Endodermal cell (in vitro differentiated cells): ENCODE measurements around the gene ATP11C. TPM values are rescaled to one million over a fixed set of nuclear protein-coding genes. Genes with fewer than 3 reads are reported as not detected.

Source experiments
- DNase-seq: peaks from one replicate; pipeline ENCODE4 v3.0.0-alpha.2; 2017
- H3K27ac ChIP-seq: 2 replicates; pipeline ENCODE4 v1.5.1; 2013; ENCODE audit warnings: mild to moderate bottlenecking, low read depth, low read length, moderate library complexity
- H3K27me3 ChIP-seq: 2 replicates; pipeline ENCODE4 v1.6.1; 2013; ENCODE audit warnings: mild to moderate bottlenecking, low read length, moderate library complexity; ENCODE audit not compliant: insufficient read depth, control insufficient read depth, poor library complexity, severe bottlenecking
- H3K36me3 ChIP-seq: 2 replicates; pipeline ENCODE4 v1.7.0; 2013; ENCODE audit warnings: mild to moderate bottlenecking, low read length, moderate library complexity; ENCODE audit not compliant: control insufficient read depth, insufficient read depth
- H3K4me1 ChIP-seq: one replicate; pipeline ENCODE4 v1.7.0; 2013; ENCODE audit warnings: low read length; ENCODE audit not compliant: control insufficient read depth, insufficient read depth
- H3K4me3 ChIP-seq: 2 replicates; pipeline ENCODE4 v1.5.1; 2013; ENCODE audit warnings: mild to moderate bottlenecking, low read length, moderate library complexity
- H3K9ac ChIP-seq: 2 replicates; pipeline ENCODE4 v1.6.1; 2013; ENCODE audit warnings: mild to moderate bottlenecking, low read length, moderate library complexity; ENCODE audit not compliant: poor library complexity, severe bottlenecking; ENCODE audit errors: extremely low read depth
- H3K9me3 ChIP-seq: 2 replicates; pipeline ENCODE4 v1.6.1; 2013; ENCODE audit warnings: mild to moderate bottlenecking, low read length, moderate library complexity; ENCODE audit not compliant: control insufficient read depth
- H3K27ac Mint-ChIP-seq: 2 replicates; pipeline ENCODE4 v1.8.0; 2020; ENCODE audit warnings: mixed read lengths
- H3K27me3 Mint-ChIP-seq: 2 replicates; pipeline ENCODE4 v1.8.0; 2021; ENCODE audit warnings: mild to moderate bottlenecking, mixed read lengths; ENCODE audit not compliant: insufficient read depth
- H3K36me3 Mint-ChIP-seq: 2 replicates; pipeline ENCODE4 v1.8.0; 2020; ENCODE audit warnings: low read depth, mixed read lengths
- H3K4me1 Mint-ChIP-seq: 2 replicates; pipeline ENCODE4 v1.8.0; 2020; ENCODE audit warnings: mixed read lengths
- H3K4me3 Mint-ChIP-seq: 2 replicates; pipeline ENCODE4 v1.8.0; 2020; ENCODE audit warnings: mild to moderate bottlenecking, moderate library complexity, mixed read lengths
- H3K9me3 Mint-ChIP-seq: 2 replicates; pipeline ENCODE4 v1.8.0; 2020; ENCODE audit warnings: mild to moderate bottlenecking, mixed read lengths
- CTCF ChIP-seq: fragments of 200-600 bp; sonication (generic); conservative IDR thresholded peaks from 2 replicates; pipeline ENCODE4 v1.5.0; 2021; ENCODE audit warnings: antibody characterized with exemption, mild to moderate bottlenecking
- WGBS, 2 experiments: methylation state at CpG; one replicate each; pipeline versions ENCODE4 v1.1.5 to v1.1.7; 2013; ENCODE audit warnings: missing lambda C conversion rate in 2 of 2, mixed read lengths in 1 of 2; ENCODE audit not compliant: insufficient coverage in 1 of 2, insufficient read length in 1 of 2; 5-methylcytosine and 5-hydroxymethylcytosine counted together
- total RNA-seq, 2 donors: library from RNA; stranded (reverse); fragmentation: NEBNext Ultra II Directional in 1 of 2; extraction: Animal tissue kit (Norgen Biotek cat#: 25700) in 1 of 2; gene quantifications; 2 replicates in 1 of 2; 3 replicates in 1 of 2; pipeline ENCODE4 v1.2.1, GENCODE V29; 2021

The ATP11C gene
- total RNA-seq, 2 donors from 2014 or later = 62.9 to 114 TPM

DNA sequence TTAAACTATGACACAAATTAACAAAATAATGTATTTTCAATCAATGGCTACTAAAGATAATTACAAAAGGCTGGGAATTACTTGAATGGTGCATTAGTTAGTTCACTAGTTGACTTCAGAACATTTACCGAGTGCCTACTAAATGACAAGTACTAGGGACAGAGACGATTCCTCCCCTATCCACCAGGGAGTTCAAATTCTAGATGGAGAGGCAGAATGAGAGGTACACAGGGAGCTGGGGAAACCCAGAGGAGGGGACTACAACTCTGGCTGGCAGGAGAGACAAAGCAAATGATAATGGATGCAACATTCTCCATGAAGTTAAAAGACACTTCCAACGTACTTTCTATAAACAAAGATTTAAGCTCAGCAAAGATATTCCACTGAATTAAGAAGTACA, 181.8 kb downstream of the ATP11C start:
- Histone ChIP-seq H3K36me3 (no peaks in the 10 kb centered on the region), H3K9ac (no peak overlapping the region), H3K27me3 (no peaks in the 10 kb centered on the region), H3K4me1 (no peaks in the 10 kb centered on the region), H3K9me3 (peaks cover 18% of the 10 kb centered on the region), H3K27ac (no peak overlapping the region), H3K4me3 (no peak overlapping the region)
- Mint-ChIP-seq H3K4me1 (peaks cover 6% of the 10 kb centered on the region), H3K4me3 (no peak overlapping the region), H3K27ac (no peak overlapping the region), H3K27me3 (no peaks in the 10 kb centered on the region), H3K36me3 (peaks cover 50% of the 10 kb centered on the region), H3K9me3 (peaks cover 25% of the 10 kb centered on the region)
- peak; percentile 59 for TF ChIP-seq CTCF
- DNase-seq = no peak
- WGBS, 2 experiments = 100% methylated on average over 1 of the region's 3 CpGs; no CpG with 5 or more reads in 1 of the 2 experiments

GRCh38 chrX:139750390-139750789, 182.5 kb downstream of the ATP11C start:
- H3K27ac Mint-ChIP-seq = no peak overlapping the region
- H3K9me3 Mint-ChIP-seq = peaks cover 18% of the 10 kb centered on the region
- no peak overlapping the region for H3K4me3 ChIP-seq
- no peak overlapping the region for H3K27ac ChIP-seq
- peaks cover 14% of the 10 kb centered on the region for H3K9me3 ChIP-seq
- H3K36me3 ChIP-seq = no peaks in the 10 kb centered on the region
- peaks cover 6% of the 10 kb centered on the region for H3K4me1 Mint-ChIP-seq
- no peaks in the 10 kb centered on the region for H3K4me1 ChIP-seq
- H3K4me3 Mint-ChIP-seq = no peak overlapping the region
- peaks cover 49% of the 10 kb centered on the region for H3K36me3 Mint-ChIP-seq
- DNase-seq = no peak
- no peaks in the 10 kb centered on the region for H3K27me3 ChIP-seq
- no peaks in the 10 kb centered on the region for H3K27me3 Mint-ChIP-seq
- no peak overlapping the region for H3K9ac ChIP-seq
- no peak for TF ChIP-seq CTCF

GRCh38 chrX:139739138-139739537, 193.7 kb downstream of the ATP11C start:
- Mint-ChIP-seq H3K27ac (peak overlapping the region; percentile 3), H3K27me3 (no peaks in the 10 kb centered on the region), H3K4me3 (no peak overlapping the region), H3K9me3 (no peaks in the 10 kb centered on the region), H3K4me1 (peaks cover 9% of the 10 kb centered on the region), H3K36me3 (peaks cover 59% of the 10 kb centered on the region)
- H3K4me1 ChIP-seq = no peaks in the 10 kb centered on the region
- no peak overlapping the region for H3K4me3 ChIP-seq
- no peak for DNase-seq
- no peak for TF ChIP-seq CTCF
- H3K36me3 ChIP-seq = peaks cover 6% of the 10 kb centered on the region
- no peaks in the 10 kb centered on the region for H3K9me3 ChIP-seq
- WGBS, 2 experiments = 100% methylated on average over 1 of the region's 2 CpGs; no CpG with 5 or more reads in 1 of the 2 experiments
- H3K27ac ChIP-seq = no peak overlapping the region
- no peaks in the 10 kb centered on the region for H3K27me3 ChIP-seq
- H3K9ac ChIP-seq = no peak overlapping the region
